IPS-20b (cell line): ENCODE measurements around the gene MAGEA9B.
"Not testable (repeated sequence)": the region's sequence is repeated elsewhere in the genome, so short reads cannot be mapped to it uniquely, and the experiment has no call there.

Experiments used
- H3K27ac ChIP-seq: one replicate; pipeline ENCODE4 v1.5.1; 2013; ENCODE audit warnings: low read length
- H3K27me3 ChIP-seq: 2 replicates; pipeline ENCODE4 v1.6.1; 2013; ENCODE audit warnings: mild to moderate bottlenecking, low read length, inconsistent platforms; ENCODE audit not compliant: insufficient read depth
- H3K36me3 ChIP-seq: 2 replicates; pipeline ENCODE4 v1.6.1; 2013; ENCODE audit warnings: low read depth, mild to moderate bottlenecking, inconsistent platforms, low read length, moderate library complexity; ENCODE audit not compliant: insufficient read depth
- H3K4me1 ChIP-seq: 2 replicates; pipeline ENCODE4 v1.6.1; 2013; ENCODE audit warnings: mild to moderate bottlenecking, control low read depth, inconsistent platforms, low read length, moderate library complexity; ENCODE audit not compliant: insufficient read depth
- H3K4me3 ChIP-seq: 2 replicates; pipeline ENCODE4 v1.5.1; 2013; ENCODE audit warnings: mild to moderate bottlenecking, low read length, inconsistent platforms
- H3K9ac ChIP-seq: 2 replicates; pipeline ENCODE4 v1.6.1; 2013; ENCODE audit warnings: low read depth, mild to moderate bottlenecking, inconsistent platforms, low read length, moderate library complexity
- H3K9me3 ChIP-seq: 2 replicates; pipeline ENCODE4 v1.6.1; 2013; ENCODE audit warnings: mild to moderate bottlenecking, low read depth, low read length, inconsistent platforms; ENCODE audit not compliant: insufficient read depth

The MAGEA9B gene

DNA sequence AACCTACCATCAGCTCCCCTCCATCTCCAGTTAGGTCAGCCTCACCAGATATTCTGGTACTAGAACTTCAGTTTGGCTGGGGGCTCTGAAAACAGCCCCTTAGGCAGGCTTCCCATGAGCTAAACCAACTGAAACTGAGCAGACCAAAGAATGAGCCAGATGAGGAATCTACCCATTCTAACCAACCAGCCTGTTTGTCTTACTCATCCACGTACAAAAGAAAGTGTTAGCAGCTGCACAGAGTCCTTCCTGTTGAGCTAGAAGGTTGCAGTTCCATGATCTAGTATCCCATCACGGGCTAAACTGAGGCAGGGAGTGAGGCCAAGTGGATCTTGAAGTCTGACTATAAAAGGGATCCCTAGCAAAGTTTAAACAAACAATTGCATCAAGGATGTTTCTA lies 17.5 kb downstream of the MAGEA9B start:
- Histone ChIP-seq H3K9ac (no peak overlapping the region), H3K36me3 (no peaks in the 10 kb centered on the region), H3K27me3 (no peaks in the 10 kb centered on the region), H3K4me1 (no peaks in the 10 kb centered on the region), H3K4me3 (no peak overlapping the region), H3K9me3 (no peaks in the 10 kb centered on the region), H3K27ac (no peak overlapping the region)

DNA sequence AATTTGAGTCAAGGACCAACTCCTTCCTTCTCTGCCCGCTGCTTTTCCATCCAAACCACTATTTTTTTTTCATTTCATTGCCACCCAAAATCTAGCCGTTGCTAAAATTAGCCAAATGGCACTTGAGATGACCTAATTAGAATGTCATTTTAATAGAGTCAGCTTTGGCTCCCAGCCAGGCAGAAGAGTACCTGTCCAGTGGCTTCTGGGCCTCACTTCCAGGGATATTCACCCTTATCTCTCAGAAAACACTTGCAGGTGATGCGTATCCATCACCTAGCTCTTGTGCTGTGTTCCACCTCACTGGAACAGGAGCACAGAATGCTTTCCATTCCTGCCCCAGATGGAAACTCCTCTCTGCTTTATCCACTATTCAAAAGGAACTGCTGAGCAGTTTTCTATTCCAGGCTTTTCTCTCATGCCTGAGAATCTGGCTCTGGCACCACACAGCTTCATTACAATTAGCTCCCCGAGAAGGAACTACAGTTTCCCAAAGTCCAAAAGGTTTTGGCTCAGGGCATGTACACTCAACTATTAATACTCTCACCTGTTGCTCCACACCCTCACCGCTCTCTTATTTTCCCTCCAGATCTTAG lies 18.5 kb downstream of the MAGEA9B start:
- H3K27ac ChIP-seq: no peak overlapping the region
- H3K4me1 ChIP-seq: no peaks in the 10 kb centered on the region
- no peak overlapping the region for H3K4me3 ChIP-seq
- H3K36me3 ChIP-seq: no peaks in the 10 kb centered on the region
- no peaks in the 10 kb centered on the region for H3K9me3 ChIP-seq
- H3K9ac ChIP-seq: no peak overlapping the region
- no peaks in the 10 kb centered on the region for H3K27me3 ChIP-seq

- Histone ChIP-seq H3K27me3 (no peaks in the 10 kb centered on the region), H3K36me3 (no peaks in the 10 kb centered on the region), H3K9ac (no peak overlapping the region), H3K4me3 (no peak overlapping the region), H3K4me1 (no peaks in the 10 kb centered on the region), H3K27ac (no peak overlapping the region), H3K9me3 (no peaks in the 10 kb centered on the region)
These were observed 19.4 kb downstream of the MAGEA9B start for GRCh38 chrX:149567621-149568417.

DNA sequence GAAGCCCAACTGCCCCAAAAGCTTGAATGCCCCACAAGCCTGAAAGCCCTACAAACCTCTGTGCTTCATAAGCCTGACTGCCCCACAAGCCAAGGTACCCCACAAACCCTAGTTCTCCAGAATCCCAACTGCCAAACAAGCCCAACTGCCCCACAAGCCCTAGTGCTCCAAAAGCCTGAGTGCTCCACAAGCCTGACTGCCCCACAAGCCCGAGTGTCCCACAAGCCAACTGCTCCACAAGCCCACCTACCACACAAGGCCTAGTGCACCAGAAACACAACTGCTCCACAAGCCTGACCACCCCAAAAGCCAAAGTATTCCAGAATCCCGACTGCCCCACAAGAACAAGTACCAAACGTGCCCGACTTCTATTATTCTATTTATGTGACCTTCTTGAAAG lies 23.9 kb downstream of the MAGEA9B start:
- Histone ChIP-seq H3K9ac (no peak overlapping the region; the same call in 1 of the 2 replicates), H3K27ac (no peak overlapping the region), H3K36me3 (no peaks in the 10 kb centered on the region), H3K4me3 (no peak overlapping the region), H3K9me3 (no peaks in the 10 kb centered on the region), H3K4me1 (no peaks in the 10 kb centered on the region), H3K27me3 (no peaks in the 10 kb centered on the region)

DNA sequence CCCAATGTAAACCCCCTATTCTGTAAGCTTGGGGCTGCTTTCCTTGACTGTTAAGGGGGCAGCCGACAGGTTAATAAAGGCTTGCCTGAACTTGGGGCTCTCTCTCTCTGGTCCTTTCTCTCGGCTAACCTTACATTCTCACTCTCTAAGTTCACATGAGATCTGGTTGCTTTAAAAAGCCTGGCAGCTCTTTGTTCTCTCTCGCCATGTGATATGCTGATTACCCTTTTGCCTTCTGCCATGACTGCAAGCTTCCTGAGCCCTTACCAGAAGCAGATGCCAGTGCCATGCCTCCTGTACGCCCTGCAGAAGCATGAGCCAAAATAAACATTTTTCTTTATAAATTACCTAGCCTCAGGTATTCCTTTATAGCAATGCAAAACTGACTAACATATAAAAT lies 32.0 kb downstream of the MAGEA9B start:
- H3K27ac ChIP-seq, H3K9me3 ChIP-seq, H3K27me3 ChIP-seq, H3K4me3 ChIP-seq, H3K36me3 ChIP-seq, H3K4me1 ChIP-seq, H3K9ac ChIP-seq: not testable (repeated sequence)

DNA sequence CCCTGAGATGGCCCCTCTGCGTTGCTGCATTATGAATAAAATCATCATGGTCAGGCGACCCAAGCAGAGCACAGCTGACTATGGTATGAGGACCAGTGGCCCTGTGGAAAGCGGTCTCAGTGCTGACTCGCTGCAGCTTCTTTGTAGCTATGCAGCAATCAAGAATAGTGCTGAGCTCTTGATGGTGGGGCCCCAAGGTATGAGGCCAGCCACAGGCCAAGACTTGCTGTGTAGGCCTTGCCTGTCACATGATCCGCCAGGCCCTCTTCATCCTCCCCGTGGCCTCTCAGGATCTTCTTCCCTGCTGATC lies 35.4 kb downstream of the MAGEA9B start:
- not testable (repeated sequence) for H3K27me3 ChIP-seq, H3K4me1 ChIP-seq, H3K9ac ChIP-seq, H3K4me3 ChIP-seq, H3K9me3 ChIP-seq, H3K36me3 ChIP-seq, H3K27ac ChIP-seq

DNA sequence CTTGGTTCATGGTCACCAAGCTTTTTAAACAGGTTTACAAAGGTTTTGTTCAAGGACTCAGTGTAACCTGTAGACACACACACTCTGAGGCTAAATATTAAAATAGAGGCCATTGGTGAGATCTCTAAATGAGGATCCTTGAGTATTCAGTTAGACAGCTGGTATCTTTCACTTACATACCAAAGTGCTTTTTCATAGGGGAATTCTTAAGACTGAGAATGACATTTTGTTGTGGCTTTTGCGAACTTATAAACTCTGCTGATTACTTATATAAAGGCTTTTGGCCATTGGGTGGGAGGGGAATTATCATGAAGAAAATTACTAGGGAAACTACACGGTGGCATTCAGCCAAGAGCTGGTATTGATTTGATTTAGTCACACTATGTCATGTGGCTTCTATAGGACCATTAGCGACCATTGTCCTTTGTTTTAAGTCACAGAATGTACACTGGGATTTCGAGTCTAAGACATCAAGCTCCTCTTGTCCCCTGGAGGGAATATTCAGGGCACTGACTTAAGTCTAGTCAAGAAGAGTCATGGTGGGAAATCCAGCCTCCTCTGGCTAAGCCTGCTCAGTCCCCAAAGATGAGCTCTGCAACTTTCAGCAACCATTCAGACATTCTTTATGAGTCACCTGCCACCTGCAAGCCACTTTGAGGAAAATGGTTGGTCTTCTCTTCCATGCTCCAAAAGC lies 35.9 kb downstream of the MAGEA9B start:
- not testable (repeated sequence) for H3K36me3 ChIP-seq, H3K9ac ChIP-seq, H3K4me3 ChIP-seq, H3K27me3 ChIP-seq, H3K27ac ChIP-seq, H3K9me3 ChIP-seq, H3K4me1 ChIP-seq

- not testable (repeated sequence) for H3K36me3 ChIP-seq, H3K4me3 ChIP-seq, H3K27ac ChIP-seq, H3K9ac ChIP-seq, H3K9me3 ChIP-seq, H3K4me1 ChIP-seq, H3K27me3 ChIP-seq
These were observed 36.8 kb downstream of the MAGEA9B start for GRCh38 chrX:149550454-149550853.

- not testable (repeated sequence) for H3K9ac ChIP-seq, H3K27me3 ChIP-seq
These were observed 37.6 kb downstream of the MAGEA9B start, which contains the start of gene HSFX3 for GRCh38 chrX:149549701-149550100. Gene HSFX3 (minus strand): TSS chrX:149549924. CDS start chrX:149549852, 72 bp downstream.

GRCh38 chrX:149547782-149548181 lies 39.5 kb downstream of the MAGEA9B start:
- not testable (repeated sequence) for H3K9ac ChIP-seq, H3K4me1 ChIP-seq, H3K27me3 ChIP-seq, H3K9me3 ChIP-seq, H3K36me3 ChIP-seq, H3K4me3 ChIP-seq, H3K27ac ChIP-seq

More at GRCh38 chrX:149549701-149550100, 37.6 kb downstream of the MAGEA9B start, which contains the start of gene HSFX3:
- not testable (repeated sequence) for H3K36me3 ChIP-seq, H3K9me3 ChIP-seq, H3K4me1 ChIP-seq, H3K27ac ChIP-seq, H3K4me3 ChIP-seq

- not testable (repeated sequence) for H3K27me3 ChIP-seq, H3K36me3 ChIP-seq, H3K4me1 ChIP-seq, H3K9ac ChIP-seq, H3K27ac ChIP-seq, H3K9me3 ChIP-seq, H3K4me3 ChIP-seq
These were observed 40.3 kb downstream of the MAGEA9B start for GRCh38 chrX:149546962-149547361.
